DND-41 (cell line): ENCODE results near the gene PFAS.

Experiments used
- CTCF ChIP-seq: IDR thresholded peaks from 2 replicates; pipeline ENCODE4 v1.5.1; 2012; ENCODE audit warnings: borderline replicate concordance, low read length, moderate library complexity, mild to moderate bottlenecking; ENCODE audit not compliant: poor library complexity, severe bottlenecking; ENCODE audit errors: extremely low read depth
- EZH2 ChIP-seq: IDR thresholded peaks from 3 replicates; pipeline ENCODE4 v1.6.1; 2012; ENCODE audit warnings: borderline replicate concordance, low read depth, mild to moderate bottlenecking, moderate library complexity, low read length, inconsistent platforms; ENCODE audit not compliant: severe bottlenecking

- TF ChIP-seq EZH2 = no peak
- no peak for TF ChIP-seq CTCF
These were observed 23.9 kb upstream of the PFAS start for GRCh38 chr17:8224891-8225812.
